Ecto neural progenitor cell (in vitro differentiated cells): ENCODE data around the gene APBB2.

Experiments
- DNase-seq: peaks from one replicate; pipeline ENCODE4 v3.0.0-alpha.2; 2018; ENCODE audit warnings: low spot score

The APBB2 gene

GRCh38 chr4:41215969-41216293, 1.6 kb upstream of the APBB2 start:
- DNase-seq: no peak

DNA sequence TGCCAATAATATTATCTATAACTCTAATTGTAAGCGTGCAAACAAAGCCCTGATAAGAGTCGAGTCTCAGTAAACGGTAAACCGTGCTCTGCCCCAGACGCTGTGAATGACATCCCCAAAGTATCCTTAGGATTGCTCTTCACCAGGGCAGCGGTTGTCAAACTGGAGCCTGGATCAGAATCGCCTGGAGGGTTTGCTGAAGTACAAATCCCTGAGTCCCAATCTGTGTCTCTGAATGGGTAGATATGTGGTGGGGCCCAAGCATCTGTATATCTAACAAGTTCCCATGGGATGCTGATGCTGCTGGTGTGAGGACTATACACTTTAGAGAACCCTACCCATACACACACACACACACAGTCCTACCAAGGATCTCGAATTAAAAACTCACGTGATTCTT, 813 bp upstream of the APBB2 start:
- DNase-seq: no peak

- no peak for DNase-seq
Observed at GRCh38 chr4:41214825-41215146, 444 bp upstream of the APBB2 start.

GRCh38 chr4:41213625-41214135, 662 bp downstream of the APBB2 start:
- DNase-seq: no peak

- no peak for DNase-seq
Observed at GRCh38 chr4:41212616-41213203, 1.6 kb downstream of the APBB2 start.

- DNase-seq: no peak
Observed at GRCh38 chr4:41211951-41212615, 2.3 kb downstream of the APBB2 start.

DNA sequence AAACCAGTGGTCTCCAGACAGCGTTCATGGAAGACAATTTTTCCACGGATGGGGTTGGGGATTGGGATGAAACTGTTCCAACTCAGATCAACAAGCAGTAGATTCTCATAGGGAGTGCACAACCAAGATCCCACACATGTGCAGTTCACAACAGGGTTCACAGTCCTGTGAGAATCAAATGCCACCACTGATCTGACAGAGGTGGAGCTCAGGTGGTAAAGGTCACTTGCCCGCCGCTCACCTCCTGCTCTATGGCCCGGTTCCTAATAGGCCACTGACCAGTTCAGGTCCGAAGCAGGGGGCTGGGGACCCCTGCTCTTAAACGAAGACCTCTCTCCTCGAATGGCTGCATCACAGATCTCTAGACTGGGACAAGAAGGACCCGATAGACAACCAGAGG, 4.4 kb downstream of the APBB2 start:
- no peak for DNase-seq

- DNase-seq: no peak
Observed at GRCh38 chr4:41209187-41209586, 5.2 kb downstream of the APBB2 start.

DNA sequence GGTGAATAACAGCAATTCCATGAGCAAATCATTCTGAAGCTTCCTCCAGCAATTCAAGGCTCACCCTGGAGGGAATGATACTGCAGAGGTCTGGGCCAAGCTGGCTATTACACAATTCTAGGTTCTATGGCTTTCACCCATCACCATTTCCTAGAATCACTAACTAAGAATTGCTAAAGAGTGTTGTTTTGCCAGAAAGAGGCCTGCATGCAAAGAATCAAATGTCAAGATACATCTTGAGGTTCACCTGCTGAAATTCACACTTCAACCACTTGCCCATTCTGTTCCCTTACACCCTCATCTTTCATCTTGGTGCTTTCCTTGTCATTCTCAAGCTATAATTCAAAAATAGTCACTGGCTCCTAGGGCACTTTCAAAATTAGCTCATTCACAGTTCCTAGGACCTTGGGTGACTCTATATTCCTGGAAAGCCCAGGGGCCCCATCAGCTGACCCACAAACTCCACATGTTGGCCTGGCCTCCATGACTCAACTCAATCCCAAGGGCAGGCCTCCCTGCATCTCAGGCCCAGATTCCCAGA, 7.0 kb downstream of the APBB2 start:
- DNase-seq: no peak

- DNase-seq: no peak
Observed at GRCh38 chr4:41205854-41206460, 8.4 kb downstream of the APBB2 start.

DNA sequence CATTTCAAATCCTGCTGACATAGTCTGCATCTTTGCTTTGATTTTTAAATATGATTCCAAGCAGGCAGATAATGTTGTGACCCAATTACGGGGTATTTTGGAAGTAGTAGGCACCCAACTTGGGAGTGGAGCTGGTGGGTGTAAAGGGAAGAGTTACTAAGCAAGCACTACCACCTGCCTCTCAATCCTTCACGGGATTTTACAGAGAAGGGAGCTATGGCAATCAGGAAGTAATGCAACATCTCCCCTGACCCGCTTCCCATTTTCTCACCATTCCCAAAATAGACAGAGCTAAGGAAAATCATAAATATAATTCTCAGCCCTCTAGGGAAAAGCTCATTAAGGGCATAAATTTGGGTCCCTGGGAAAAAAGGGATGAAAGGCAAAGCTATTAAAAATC, 9.2 kb downstream of the APBB2 start:
- no peak for DNase-seq

- DNase-seq: no peak
Observed at GRCh38 chr4:41204400-41204978, 9.9 kb downstream of the APBB2 start.

DNA sequence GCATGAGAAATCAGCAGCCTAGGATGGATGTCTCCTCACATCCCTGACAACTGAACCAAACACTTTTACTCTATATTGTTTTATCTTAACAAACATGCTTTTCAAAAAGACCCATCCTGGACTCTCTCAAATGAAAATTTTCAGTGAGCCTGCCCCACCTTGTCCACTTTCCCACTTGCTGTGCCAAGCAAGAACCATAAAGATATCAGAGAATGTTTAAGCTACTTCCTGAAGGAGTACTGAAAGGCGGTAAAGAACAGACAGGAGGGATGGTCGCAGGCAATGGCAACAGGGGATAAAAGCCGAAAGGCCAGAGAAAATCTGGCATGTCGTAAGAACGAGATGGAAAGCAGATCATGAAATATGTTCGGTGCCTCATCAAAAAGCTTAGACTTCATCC, 10.5 kb downstream of the APBB2 start:
- no peak for DNase-seq

GRCh38 chr4:41202820-41203568, 11.3 kb downstream of the APBB2 start:
- DNase-seq: no peak

DNA sequence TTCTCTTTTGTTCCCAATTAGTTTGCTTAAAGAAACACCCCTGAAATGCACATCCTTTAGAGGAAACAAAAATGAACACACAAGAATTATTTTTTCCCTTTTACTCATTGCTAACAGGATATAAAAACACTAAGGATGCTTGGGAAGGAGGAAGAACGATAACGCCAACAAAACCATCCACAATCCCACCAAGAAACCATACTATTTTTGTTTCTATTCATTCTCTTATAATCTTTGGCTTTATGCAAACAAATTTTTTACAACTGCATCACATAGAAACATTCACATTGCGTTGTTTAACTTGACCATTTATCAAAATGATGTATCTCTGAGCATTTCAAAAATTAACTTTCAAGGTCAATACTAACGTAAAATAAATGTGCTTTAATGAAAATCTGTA, 12.0 kb downstream of the APBB2 start:
- no peak for DNase-seq

DNA sequence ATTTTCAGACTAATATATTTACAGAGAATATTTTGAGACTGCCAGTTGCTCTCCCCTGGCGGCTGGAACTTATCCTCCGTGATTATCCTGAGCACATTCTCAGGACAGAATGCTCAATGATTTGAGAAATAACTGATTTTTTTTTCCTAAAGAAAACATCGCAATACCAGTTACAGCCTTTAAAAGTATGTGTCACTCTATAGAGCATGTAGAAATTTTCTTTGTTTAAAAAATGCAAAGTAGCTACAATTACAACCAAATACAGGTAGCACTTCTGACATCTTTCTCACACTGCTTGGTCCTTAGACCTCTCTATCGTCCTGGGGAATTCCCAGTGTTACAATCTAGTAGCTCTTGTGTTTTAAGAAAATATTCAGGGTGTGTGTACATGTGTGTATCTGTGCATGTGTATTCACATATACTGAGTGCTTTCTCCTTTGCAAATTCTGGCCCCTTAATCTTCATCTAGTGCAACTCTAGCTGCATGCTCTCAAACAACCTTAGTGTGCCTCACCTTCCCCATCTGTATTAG, 13.8 kb downstream of the APBB2 start:
- DNase-seq: no peak

DNA sequence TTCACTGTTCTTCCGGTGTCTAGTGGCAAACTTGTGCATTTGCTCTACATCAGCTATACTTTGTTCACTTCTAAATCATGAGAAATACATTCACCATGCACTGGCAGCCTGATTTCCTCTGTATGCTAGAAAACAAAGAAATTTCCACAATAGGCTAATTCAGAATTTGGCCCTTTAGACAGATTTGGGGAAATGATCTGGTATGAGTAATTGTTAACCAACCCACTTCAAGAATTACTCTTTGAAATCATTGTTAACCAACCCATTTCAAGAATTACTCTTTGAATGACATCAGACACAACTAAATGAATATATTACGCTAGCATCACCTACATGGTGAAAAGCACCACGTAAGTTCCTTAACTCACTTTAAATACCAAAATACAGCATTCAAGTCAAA, 14.6 kb downstream of the APBB2 start:
- DNase-seq: no peak

DNA sequence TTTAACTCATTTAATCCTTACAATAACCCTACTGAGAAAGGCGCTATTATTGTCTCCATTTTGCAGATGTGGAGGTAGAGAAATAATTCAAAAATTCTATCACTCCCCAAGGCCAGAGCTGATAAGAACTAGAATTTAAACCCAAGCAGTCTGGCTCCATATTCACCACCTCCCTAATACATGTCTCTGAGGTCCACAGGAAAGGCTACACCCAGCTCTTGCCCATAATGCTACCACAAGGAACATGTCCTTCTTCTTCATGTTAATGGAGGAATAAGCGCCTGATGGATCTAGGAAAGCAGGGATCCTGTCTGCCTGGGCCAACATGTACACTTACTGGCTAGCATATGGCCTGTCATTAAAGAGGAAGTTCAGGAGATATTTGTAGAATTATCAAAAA, 16.3 kb downstream of the APBB2 start:
- no peak for DNase-seq

GRCh38 chr4:41197495-41197894, 16.8 kb downstream of the APBB2 start:
- DNase-seq: no peak

DNA sequence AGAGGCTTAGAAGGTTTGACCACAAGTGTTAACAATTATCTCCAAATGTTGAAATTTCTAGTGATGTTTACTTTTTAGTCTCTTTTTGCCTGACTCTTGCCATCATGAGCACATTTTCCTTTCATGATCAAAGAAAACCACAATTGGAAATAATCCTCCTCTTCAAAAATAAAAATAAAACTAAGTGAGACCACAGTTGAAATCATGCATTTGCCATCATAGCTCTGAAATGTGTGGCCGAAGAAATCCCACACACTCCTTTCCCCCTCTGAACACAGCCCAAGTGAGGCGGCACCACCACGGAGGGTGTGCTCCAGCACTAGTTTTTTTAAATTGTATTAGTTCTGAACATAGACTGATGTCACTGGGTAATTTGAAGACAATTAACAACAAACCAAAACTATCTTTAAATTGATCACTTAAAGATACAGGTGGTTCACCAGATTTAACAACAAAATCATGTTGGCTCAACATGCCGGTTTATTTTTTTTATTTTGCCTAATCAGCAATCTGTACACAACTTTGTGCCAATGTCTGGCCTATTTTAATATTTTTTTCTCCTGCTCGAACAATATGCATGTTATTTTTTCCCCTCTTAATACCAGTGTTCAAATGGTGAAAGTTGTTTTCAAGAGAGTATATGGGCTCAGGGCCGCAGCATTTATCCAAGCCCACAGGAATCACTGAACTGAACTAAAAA, 17.6 kb downstream of the APBB2 start:
- no peak for DNase-seq

- DNase-seq: no peak
Observed at GRCh38 chr4:41192136-41192535, 22.2 kb downstream of the APBB2 start.

DNA sequence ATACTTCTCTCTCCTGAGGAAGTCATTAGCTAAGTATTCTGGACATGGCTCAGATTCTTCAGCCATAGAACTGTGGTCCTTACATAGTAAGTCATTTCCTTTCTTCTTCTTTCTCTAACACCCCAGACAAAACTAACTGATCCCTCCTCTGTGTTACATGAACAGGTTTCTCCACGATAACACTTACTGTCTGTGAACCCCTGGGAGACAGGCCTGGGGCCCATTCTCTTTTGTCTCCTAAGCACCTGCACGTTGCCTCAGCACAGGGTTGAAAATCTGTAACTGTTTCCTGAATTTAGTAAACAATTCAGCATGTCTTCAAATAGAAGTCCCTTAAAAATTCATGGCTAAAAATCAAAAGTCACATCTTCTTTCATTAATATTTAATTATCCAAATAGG, 24.7 kb downstream of the APBB2 start:
- no peak for DNase-seq
